IPS DF 19.7 (cell line): ENCODE results near the gene LPAR3.

Experiments
- DNase-seq: peaks from one replicate; pipeline ENCODE4 v3.0.0-alpha.2; 2013; ENCODE audit warnings: low read depth, low spot score

LPAR3 gene

GRCh38 chr1:84774669-84775534, 118.1 kb downstream of the LPAR3 start:
- DNase-seq = no peak

DNA sequence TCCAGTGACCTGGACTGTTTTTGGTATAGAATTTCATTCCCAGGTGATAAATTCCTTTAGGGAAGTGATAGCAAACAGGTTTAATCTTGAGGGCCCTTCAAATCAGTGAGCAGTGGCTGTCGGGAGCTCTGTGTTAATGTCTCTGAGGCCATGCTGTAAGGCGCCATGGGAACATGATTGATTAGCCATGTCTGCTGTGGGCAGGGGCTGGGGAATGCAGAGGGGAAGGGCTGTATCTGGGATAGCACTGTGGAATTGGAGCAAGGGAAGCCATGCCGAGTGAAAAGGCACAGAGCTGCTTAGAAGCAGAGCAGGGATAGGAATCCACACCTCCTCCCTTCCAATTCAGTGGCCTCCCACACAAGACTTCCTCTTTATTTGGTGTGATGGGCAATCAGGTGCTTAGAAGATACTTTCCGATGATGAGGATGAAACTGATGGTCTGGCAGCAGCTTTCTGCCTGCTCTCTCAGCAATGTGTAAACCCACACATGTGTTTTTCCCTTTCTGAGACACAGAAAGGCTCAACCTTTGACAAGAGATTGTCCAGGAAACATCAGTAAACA, 119.0 kb downstream of the LPAR3 start:
- DNase-seq = no peak

DNA sequence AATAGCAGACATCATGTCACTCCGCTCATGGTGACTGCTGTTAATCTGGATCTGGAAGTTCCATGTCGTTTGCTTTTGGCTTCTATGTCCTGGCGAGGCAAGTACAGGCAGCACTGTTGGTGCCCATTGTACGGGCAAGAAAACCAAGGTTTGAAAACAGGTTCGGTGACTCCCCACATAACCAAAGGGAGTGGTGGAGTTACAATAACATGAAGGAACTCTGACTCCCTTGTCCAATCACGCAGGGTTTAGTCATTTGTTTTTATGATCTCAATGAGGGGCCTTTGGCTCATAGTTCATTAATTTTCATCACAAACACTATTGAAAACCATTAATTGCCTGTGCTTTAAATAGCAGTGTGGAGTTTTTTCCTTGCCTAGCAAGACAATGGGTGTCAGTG, 119.8 kb downstream of the LPAR3 start:
- DNase-seq = no peak

GRCh38 chr1:84772428-84772943, 120.5 kb downstream of the LPAR3 start:
- DNase-seq = no peak

DNA sequence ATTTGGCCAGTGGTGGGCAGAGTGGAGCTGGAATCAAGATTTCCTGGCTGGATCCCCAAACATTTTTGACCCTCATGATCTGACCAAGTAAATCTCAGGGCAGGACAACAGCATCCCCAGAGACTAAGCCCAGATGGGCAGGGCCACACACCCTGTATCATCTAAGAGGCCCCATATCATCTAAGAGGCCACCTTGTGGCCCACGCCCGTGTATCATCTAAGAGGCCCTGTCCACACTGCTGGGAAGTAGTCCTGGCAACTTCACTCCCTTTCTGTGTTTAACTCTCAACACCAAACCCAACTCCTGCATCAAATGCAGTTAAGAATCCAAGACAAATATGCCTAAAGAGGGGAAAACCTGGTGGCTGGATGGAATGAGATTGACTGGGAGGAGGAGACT, 121.1 kb downstream of the LPAR3 start:
- DNase-seq = no peak

DNA sequence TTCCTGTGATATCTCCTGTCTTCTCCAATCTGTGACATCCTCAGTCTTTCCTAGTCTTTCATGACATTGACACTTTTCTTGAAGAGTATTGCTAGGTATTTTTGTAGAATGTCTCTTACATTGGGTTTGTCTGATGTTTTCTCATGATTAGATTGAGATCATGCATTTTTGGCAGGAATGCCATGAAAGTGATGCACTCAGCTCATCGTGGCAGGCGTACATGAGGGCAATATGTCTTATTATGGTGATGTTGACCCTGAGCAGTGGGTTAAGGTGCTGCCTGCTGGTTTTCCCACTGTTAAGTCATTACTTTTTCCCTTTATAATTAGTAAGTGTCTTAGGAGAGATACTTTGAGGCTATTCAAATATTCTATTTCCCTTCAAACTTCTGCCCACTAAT, 122.5 kb downstream of the LPAR3 start:
- no peak for DNase-seq

DNA sequence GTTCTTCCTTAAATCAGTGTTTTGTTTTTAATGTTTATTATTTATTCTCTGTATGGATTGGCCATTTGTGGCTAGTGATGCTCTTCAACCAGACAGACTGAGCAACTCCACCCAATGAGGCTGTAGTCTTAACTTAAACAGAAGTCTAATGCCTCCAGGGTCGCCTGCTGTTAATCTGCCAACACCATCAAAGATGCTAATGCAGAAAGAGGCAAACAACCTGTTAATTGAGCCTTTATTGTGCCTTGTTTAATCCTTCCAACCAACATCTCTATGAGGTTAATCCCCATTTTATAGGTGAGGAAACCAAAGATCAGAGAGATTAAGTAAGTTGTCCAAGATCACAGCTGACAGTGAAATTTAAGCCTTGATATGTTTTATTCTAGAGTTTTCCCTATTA, 123.4 kb downstream of the LPAR3 start:
- DNase-seq = no peak

DNA sequence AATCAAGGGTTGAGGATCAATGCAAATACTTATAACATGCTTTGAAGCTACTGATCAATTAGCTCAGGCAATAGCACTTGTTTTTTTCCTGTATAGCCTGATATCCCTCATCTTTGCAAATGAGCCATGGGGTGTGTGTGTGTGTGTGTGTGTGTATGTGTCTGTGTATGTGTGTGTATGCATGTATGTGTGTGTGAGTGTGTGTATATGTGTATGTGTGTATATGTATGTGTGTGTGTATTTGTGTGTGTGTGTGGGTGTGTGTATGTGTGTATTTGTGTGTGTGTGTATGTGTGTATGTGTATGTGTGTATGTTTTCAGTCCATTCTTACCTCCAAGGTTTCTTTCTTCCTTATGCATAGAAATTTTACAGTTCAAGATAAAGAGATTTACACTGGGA, 124.4 kb downstream of the LPAR3 start:
- no peak for DNase-seq

DNA sequence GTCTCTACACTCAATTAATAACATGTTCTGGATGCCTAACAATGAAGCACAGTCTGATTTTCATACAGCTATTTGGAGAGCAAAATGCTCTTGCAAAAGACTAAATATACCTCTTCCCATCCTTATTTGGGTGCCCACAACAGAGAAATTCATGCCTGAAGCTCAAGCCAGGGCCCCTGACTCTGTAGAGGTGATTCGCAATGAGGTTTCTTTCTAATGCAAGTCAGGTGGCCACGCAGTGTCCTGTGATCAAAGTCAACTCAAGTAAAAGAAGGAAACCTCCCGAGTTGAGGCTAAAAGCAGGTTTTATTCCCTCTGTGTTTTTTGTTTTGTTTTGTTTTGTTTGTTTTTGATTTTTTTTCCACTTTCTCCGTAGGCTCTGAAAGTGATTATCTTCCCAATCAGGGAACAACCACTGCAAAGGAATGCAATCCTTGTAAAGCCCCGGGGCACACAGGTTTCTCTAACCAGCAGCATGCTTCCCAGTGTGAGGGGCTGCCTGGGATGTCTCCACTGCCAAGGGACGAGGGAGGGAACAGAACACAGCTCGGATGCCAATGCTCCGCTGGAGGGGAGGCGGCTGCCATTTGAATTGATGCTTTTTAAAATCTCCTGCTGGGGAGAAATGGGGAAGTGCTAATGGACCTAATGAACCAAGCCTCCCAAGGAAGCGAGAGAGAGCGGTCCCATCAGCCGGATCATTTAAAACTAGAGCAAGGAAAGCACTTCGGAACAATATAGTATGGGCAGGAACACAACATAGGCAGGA, 128.9 kb downstream of the LPAR3 start:
- DNase-seq = no peak

DNA sequence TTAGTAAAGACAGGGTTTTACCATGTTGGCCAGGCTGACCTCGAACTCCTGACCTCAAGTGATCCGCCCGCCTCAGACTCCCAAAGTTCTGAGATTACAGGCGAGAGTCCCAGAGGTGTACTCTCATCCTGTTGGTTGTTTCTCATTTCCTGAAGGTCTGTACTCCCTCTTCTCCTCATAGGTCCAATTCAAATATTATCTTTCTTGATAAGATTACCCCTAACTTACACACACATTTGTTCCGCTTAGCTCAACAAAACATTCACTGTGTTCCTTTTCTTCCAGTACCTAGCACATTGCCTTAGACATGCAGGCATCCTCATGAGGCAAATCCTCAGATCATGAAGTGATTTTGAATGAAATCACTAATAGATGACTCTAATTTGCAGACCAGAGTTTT, 130.3 kb downstream of the LPAR3 start:
- no peak for DNase-seq
